Fibroblast of lung (primary cell): Measurements from ENCODE around the gene EML4.

Source experiments
- CTCF ChIP-seq, 2 donors: IDR thresholded peaks in 1 of 2; conservative IDR thresholded peaks in 1 of 2; 1 replicate in 1 of 2; 2 replicates in 1 of 2; pipeline ENCODE4 v1.5.1; 2011 to 2012; ENCODE audit warnings: low read length in 2 of 2, control low read depth in 1 of 2, inconsistent platforms in 1 of 2, low read depth in 1 of 2, mild to moderate bottlenecking in 1 of 2
- EZH2 ChIP-seq: IDR thresholded peaks from 2 replicates; pipeline ENCODE4 v1.5.1; 2012; ENCODE audit warnings: low read length, control low read depth, mild to moderate bottlenecking; ENCODE audit errors: missing control alignments

DNA sequence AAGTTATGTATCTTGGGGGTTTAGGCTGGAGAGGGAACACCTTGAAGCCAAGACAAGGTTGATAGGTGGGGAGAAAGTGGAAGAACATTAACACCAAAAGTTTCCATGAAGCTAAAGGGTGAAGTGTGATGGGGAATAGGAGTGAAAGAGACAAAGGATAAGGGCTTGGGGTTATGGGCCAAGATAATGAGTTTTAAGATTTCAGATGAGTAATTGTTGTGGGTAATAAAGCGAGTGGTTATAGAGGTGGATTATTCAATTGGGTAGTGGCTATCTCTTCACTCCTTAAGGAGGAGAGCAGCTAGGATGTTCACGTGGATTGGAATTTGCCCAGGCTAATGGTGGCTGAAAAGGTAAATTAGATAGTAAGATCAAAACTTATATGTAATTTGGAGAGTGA lies 29.8 kb downstream of the EML4 start:
- TF ChIP-seq CTCF (conservative IDR thresholded peaks at IDR 0.05 in 1 of 2, IDR thresholded peaks at IDR 0.05 in 1 of 2; ENCODE audit: low read depth in 1 of 2, low read length in 2 of 2) (no peak), EZH2 (no peak)
